ENCODE measurements around the gene ADGRD1.

GRCh38 chr12:130998136-130998535, 44.4 kb downstream of the ADGRD1 start:
- no peak for TF ChIP-seq POLR2A (IDR thresholded peaks at IDR 0.05)
- no peak for TF ChIP-seq CTCF (IDR thresholded peaks at IDR 0.05)

All from breast epithelium (tissue), 3 donors.